Panc1 (cell line): ENCODE results near the gene ZBTB20. TPM values are rescaled to one million over a fixed set of nuclear protein-coding genes. Genes with fewer than 3 reads are reported as not detected.

Experiments used
- ATAC-seq: fragments of 200-7000 bp; cut with Tn5 transposase; 2 replicates; pipeline ENCODE4 v1.9.1; 2020; ENCODE audit warnings: mild to moderate bottlenecking, moderate library complexity
- BruUV-seq: library from RNA; stranded (reverse); fragments of 400-500 nt; replicated peaks from 2 replicates; lab custom pipeline; 2021; lab: Mats Ljungman, UMichigan
- CTCF ChIA-PET: fragments of 300-600 bp; sonication (Branson Sonifier 250); formaldehyde crosslinking; loops from one replicate; lab custom pipeline; 2022; ENCODE audit warnings: antibody characterized with exemption; lab: Charles Lee
- POLR2A ChIA-PET: fragments of 300-600 bp; sonication (Branson Sonifier 250); formaldehyde crosslinking; loops from one replicate; lab custom pipeline; 2022; ENCODE audit warnings: antibody characterized with exemption; lab: Charles Lee
- DNase-seq: peaks from one replicate; pipeline ENCODE4 v3.0.0-alpha.2; 2010; ENCODE audit warnings: low read depth, low spot score
- H3K27ac ChIP-seq: 2 replicates; pipeline ENCODE4 v1.5.1; 2011; ENCODE audit warnings: mild to moderate bottlenecking, low read length, inconsistent platforms
- H3K27me3 ChIP-seq: fragments of 200-500 bp; sonication (Bioruptor generic); 2 replicates; pipeline ENCODE4 v1.6.0; 2014; ENCODE audit warnings: low read length, inconsistent platforms; ENCODE audit not compliant: control insufficient read depth, insufficient read depth
- H3K36me3 ChIP-seq: fragments of 200-500 bp; sonication (Bioruptor generic); 2 replicates; pipeline ENCODE4 v1.5.1; 2014; ENCODE audit warnings: inconsistent platforms, mild to moderate bottlenecking, low read length, moderate library complexity; ENCODE audit not compliant: control insufficient read depth, insufficient read depth
- H3K4me1 ChIP-seq: 2 replicates; pipeline ENCODE4 v1.5.1; 2011; ENCODE audit warnings: inconsistent platforms, mild to moderate bottlenecking, low read length, moderate library complexity; ENCODE audit not compliant: control insufficient read depth, insufficient read depth
- H3K4me3 ChIP-seq, 2 experiments: 2 replicates each; pipeline ENCODE4 v1.5.1; 2011 to 2012; ENCODE audit warnings: low read depth in 2 of 2, low read length in 2 of 2, mild to moderate bottlenecking in 2 of 2, inconsistent platforms in 1 of 2, moderate library complexity in 1 of 2
- H3K9me3 ChIP-seq: fragments of 200-500 bp; sonication (Bioruptor generic); 2 replicates; pipeline ENCODE4 v1.5.1; 2014; ENCODE audit warnings: low read depth, mild to moderate bottlenecking, inconsistent platforms, low read length, moderate library complexity; ENCODE audit not compliant: control insufficient read depth, insufficient read depth
- POLR2AphosphoS5 ChIP-seq: IDR thresholded peaks from 2 replicates; pipeline ENCODE4 v1.6.1; 2012; ENCODE audit warnings: mild to moderate bottlenecking, low read depth, low read length, moderate library complexity
- SIN3A ChIP-seq: IDR thresholded peaks from 2 replicates; pipeline ENCODE4 v1.6.1; 2012; ENCODE audit warnings: low read depth, mild to moderate bottlenecking, low read length, moderate library complexity, borderline replicate concordance; ENCODE audit not compliant: insufficient read depth
- TCF7L2 ChIP-seq: IDR thresholded peaks from 2 replicates; pipeline ENCODE4 v1.6.1; 2011; ENCODE audit warnings: mild to moderate bottlenecking, low read depth, low read length, inconsistent platforms
- in situ Hi-C: cut with HindIII; loops from 2 replicates; pipeline ENCODE4 v1.10.0; 2016; ENCODE audit warnings: low sequenced_read_pairs, low pct_unique_long_range_greater_than_20kb
- intact Hi-C: fragments of 100-400 bp; cut with micrococcal nuclease; formaldehyde crosslinking; loops from one replicate; pipeline ENCODE4 v1.10.0; 2022; ENCODE audit not compliant: unreplicated experiment
- total RNA-seq: library from RNA; stranded (reverse); gene quantifications from one replicate; pipeline ENCODE4 v1.2.1, GENCODE V29; 2021; ENCODE audit not compliant: unreplicated experiment
- TF ChIP-seq, protein P1 (sequence below), 2 experiments: IDR thresholded peaks; 2 replicates each; pipeline ENCODE4 v1.6.1; 2011 to 2012; ENCODE audit warnings: low read depth in 2 of 2, control low read depth in 1 of 2, low read length in 1 of 2, mild to moderate bottlenecking in 1 of 2, moderate library complexity in 1 of 2; ENCODE audit not compliant: insufficient read depth in 1 of 2
- TF ChIP-seq, protein P2 (sequence below): fragments of 450-650 bp; IDR thresholded peaks from 2 replicates; pipeline ENCODE4 v1.5.1; 2017; ENCODE audit warnings: mild to moderate bottlenecking

Gene ZBTB20
- total RNA-seq, 1 experiment from 2014 or later = 4.1 TPM

DNA sequence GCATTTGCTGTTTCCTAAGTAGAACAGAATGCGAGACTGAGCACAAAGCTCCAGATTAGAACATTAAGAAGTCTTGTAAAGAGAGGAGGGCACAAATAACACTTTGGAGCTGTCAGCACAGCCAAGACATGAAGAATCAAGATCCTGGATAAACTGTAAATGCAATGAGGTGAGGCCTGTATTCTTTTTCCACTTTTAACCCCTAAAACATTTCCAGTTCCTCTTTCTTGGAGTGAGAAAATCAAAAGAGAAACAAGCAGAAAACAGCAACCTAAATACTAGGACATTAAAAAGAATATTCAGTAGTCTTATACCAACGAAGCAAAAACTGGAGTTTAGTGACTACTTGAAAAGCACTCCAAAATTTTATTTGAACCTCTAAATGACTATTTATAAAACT lies 204.3 kb downstream of the ZBTB20 start:
- Histone ChIP-seq H3K4me1 (no peaks in the 10 kb centered on the region), H3K27me3 (no peaks in the 10 kb centered on the region), H3K36me3 (no peaks in the 10 kb centered on the region), H3K4me3 (no peak overlapping the region), H3K27ac (no peak overlapping the region), H3K9me3 (0 out of 2 replicates have a peak, but pooled peaks cover 6% of the 10 kb centered on the region)
- ATAC-seq (no peak), DNase-seq (no peak)
- CTCF ChIA-PET = no interaction called here
- in situ Hi-C loops = no loop called here
- no TSS peak for BruUV-seq
- intact Hi-C loops = no loop called here
- POLR2A ChIA-PET = no interaction called here
- TF ChIP-seq, protein P1, sequence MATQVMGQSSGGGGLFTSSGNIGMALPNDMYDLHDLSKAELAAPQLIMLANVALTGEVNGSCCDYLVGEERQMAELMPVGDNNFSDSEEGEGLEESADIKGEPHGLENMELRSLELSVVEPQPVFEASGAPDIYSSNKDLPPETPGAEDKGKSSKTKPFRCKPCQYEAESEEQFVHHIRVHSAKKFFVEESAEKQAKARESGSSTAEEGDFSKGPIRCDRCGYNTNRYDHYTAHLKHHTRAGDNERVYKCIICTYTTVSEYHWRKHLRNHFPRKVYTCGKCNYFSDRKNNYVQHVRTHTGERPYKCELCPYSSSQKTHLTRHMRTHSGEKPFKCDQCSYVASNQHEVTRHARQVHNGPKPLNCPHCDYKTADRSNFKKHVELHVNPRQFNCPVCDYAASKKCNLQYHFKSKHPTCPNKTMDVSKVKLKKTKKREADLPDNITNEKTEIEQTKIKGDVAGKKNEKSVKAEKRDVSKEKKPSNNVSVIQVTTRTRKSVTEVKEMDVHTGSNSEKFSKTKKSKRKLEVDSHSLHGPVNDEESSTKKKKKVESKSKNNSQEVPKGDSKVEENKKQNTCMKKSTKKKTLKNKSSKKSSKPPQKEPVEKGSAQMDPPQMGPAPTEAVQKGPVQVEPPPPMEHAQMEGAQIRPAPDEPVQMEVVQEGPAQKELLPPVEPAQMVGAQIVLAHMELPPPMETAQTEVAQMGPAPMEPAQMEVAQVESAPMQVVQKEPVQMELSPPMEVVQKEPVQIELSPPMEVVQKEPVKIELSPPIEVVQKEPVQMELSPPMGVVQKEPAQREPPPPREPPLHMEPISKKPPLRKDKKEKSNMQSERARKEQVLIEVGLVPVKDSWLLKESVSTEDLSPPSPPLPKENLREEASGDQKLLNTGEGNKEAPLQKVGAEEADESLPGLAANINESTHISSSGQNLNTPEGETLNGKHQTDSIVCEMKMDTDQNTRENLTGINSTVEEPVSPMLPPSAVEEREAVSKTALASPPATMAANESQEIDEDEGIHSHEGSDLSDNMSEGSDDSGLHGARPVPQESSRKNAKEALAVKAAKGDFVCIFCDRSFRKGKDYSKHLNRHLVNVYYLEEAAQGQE (IDR thresholded peaks at IDR 0.05; ENCODE audit: insufficient read depth in 1 of 2, low read depth in 2 of 2, low read length in 1 of 2) = no peak
- TF ChIP-seq POLR2AphosphoS5 = no peak
- TF ChIP-seq, protein P2, sequence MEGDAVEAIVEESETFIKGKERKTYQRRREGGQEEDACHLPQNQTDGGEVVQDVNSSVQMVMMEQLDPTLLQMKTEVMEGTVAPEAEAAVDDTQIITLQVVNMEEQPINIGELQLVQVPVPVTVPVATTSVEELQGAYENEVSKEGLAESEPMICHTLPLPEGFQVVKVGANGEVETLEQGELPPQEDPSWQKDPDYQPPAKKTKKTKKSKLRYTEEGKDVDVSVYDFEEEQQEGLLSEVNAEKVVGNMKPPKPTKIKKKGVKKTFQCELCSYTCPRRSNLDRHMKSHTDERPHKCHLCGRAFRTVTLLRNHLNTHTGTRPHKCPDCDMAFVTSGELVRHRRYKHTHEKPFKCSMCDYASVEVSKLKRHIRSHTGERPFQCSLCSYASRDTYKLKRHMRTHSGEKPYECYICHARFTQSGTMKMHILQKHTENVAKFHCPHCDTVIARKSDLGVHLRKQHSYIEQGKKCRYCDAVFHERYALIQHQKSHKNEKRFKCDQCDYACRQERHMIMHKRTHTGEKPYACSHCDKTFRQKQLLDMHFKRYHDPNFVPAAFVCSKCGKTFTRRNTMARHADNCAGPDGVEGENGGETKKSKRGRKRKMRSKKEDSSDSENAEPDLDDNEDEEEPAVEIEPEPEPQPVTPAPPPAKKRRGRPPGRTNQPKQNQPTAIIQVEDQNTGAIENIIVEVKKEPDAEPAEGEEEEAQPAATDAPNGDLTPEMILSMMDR = no peak
- no peak for TF ChIP-seq SIN3A
- TF ChIP-seq TCF7L2 = no peak

DNA sequence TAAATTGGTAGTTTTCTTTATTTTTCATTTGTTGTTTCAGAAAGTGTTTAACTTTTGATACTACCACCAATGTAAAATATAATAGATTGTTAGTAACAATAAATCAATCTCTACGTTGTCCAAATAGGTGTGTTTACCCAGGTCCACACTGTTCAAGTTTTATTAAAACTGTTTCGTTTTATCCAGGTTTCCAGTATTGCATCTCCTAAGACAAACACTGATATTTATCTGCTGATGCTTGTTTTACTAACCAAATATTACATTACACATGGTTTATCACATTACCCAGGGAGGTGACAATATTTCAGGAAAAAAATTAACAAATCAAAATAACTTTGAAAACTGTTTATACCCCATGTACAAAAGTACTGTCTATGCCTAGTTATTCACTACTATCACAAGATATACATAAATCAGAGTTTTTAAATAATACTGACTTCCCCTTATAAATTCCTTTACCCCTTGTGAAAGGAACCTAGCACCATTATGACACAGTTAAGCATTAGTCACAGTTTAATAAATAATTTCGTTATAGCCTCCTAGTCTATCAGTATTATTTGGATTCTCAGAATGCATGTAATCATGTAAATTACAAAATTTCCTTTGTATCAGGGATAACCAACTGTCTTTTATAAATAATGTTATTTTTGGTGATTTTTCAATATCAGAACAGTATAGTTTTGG lies 205.3 kb downstream of the ZBTB20 start:
- BruUV-seq = no TSS peak
- Histone ChIP-seq H3K27ac (no peak overlapping the region), H3K4me3 (no peak overlapping the region), H3K36me3 (no peaks in the 10 kb centered on the region), H3K4me1 (no peaks in the 10 kb centered on the region), H3K9me3 (0 out of 2 replicates have a peak, but pooled peaks cover 6% of the 10 kb centered on the region), H3K27me3 (no peaks in the 10 kb centered on the region)
- DNase-seq (no peak), ATAC-seq (no peak)
- ChIA-PET CTCF (no interaction called here), POLR2A (no interaction called here)
- intact Hi-C loops (no loop called here), in situ Hi-C loops (no loop called here)
- TF ChIP-seq, protein P2 = no peak
- TF ChIP-seq, protein P1 (IDR thresholded peaks at IDR 0.05; ENCODE audit: insufficient read depth in 1 of 2, low read depth in 2 of 2, low read length in 1 of 2) = no peak
- TF ChIP-seq SIN3A (no peak), POLR2AphosphoS5 (no peak), TCF7L2 (no peak)
